Tibial artery (tissue), 4 donors: ENCODE data around the gene STARD3.

Source experiments
- DNase-seq, 2 donors: peaks; one replicate each; pipeline ENCODE4 v3.0.0-alpha.2; 2019
- H3K27ac ChIP-seq, 2 donors: fragments of 200-600 bp; sonication (generic) in 1 of 2; 1 replicate in 1 of 2; 2 replicates in 1 of 2; pipeline ENCODE4 v1.5.1; 2018 to 2019; ENCODE audit warnings: mild to moderate bottlenecking in 1 of 2
- H3K27me3 ChIP-seq, 2 donors: fragments of 200-600 bp; sonication (generic) in 1 of 2; one replicate each; pipeline versions ENCODE4 v1.5.1 to v1.6.0; 2016 to 2019
- H3K36me3 ChIP-seq, 3 donors: fragments of 200-600 bp; sonication (generic) in 2 of 3; one replicate each; pipeline ENCODE4 v1.5.1; 2016 to 2019; ENCODE audit warnings: mild to moderate bottlenecking in 2 of 3
- H3K4me1 ChIP-seq, 4 donors: fragments of 200-600 bp; sonication (generic) in 2 of 4; 1 replicate in 3 of 4; 2 replicates in 1 of 4; pipeline ENCODE4 v1.5.1; 2016 to 2019
- H3K4me3 ChIP-seq, 2 donors: fragments of 200-600 bp; sonication (generic) in 1 of 2; 1 replicate in 1 of 2; 2 replicates in 1 of 2; pipeline ENCODE4 v1.5.1; 2018 to 2019; ENCODE audit warnings: mild to moderate bottlenecking in 2 of 2
- H3K9me3 ChIP-seq, 3 donors: fragments of 200-600 bp; sonication (generic) in 1 of 3; one replicate each; pipeline ENCODE4 v1.5.1; 2016 to 2019
- CTCF ChIP-seq, 2 experiments: fragments of 200-600 bp in 1 of 2; fragments of 450-650 bp in 1 of 2; IDR thresholded peaks; one replicate each; pipeline ENCODE4 v1.5.1; 2017 to 2019; ENCODE audit warnings: antibody characterized with exemption in 2 of 2, mild to moderate bottlenecking in 1 of 2, moderate library complexity in 1 of 2
- intact Hi-C: fragments of 100-400 bp; cut with DNase I; formaldehyde crosslinking; loops from one replicate; pipeline ENCODE4 v1.15.0; 2023; ENCODE audit warnings: low total_unique reads

The STARD3 gene

GRCh38 chr17:39634384-39634871, 2.5 kb upstream of the STARD3 start:
- intact Hi-C loops, result no loop called here
- Histone ChIP-seq H3K4me1 (peaks cover 0 to 56% (median 23%) of the 10 kb centered on the region in 4 donors), H3K4me3 (no peak overlapping the region), H3K27me3 (peaks cover 0 to 38% of the 10 kb centered on the region in 2 donors), H3K9me3 (no peaks in the 10 kb centered on the region), H3K27ac (no peak overlapping the region), H3K36me3 (no peaks in the 10 kb centered on the region)
- no peak for DNase-seq
- TF ChIP-seq CTCF (IDR thresholded peaks at IDR 0.05), result peak; percentile 69 to 79

- no peak for DNase-seq
- intact Hi-C loops, result loop anchor here (5.0 kb wide), 1 partner anchor 37 kb away; no protein-coding TSS in a partner anchor
- no peak overlapping the region for H3K4me3 ChIP-seq
- TF ChIP-seq CTCF (IDR thresholded peaks at IDR 0.05), result no peak
- peaks cover 0 to 26% of the 10 kb centered on the region in 2 donors for H3K27me3 ChIP-seq
- H3K27ac ChIP-seq, result peak overlapping the region in 1 of 2 donors; percentile 90
- peaks cover 0 to 66% (median 28%) of the 10 kb centered on the region in 4 donors for H3K4me1 ChIP-seq
- no peaks in the 10 kb centered on the region for H3K9me3 ChIP-seq
- no peaks in the 10 kb centered on the region for H3K36me3 ChIP-seq
Measured at GRCh38 chr17:39635614-39636176, 1.2 kb upstream of the STARD3 start.

- no peak for DNase-seq
- H3K36me3 ChIP-seq, result no peaks in the 10 kb centered on the region
- H3K27me3 ChIP-seq, result peaks cover 0 to 17% of the 10 kb centered on the region in 2 donors
- no peaks in the 10 kb centered on the region for H3K9me3 ChIP-seq
- TF ChIP-seq CTCF (IDR thresholded peaks at IDR 0.05), result no peak
- peak overlapping the region; percentile 86 to 90 for H3K27ac ChIP-seq
- H3K4me1 ChIP-seq, result peaks cover 0 to 68% (median 28%) of the 10 kb centered on the region in 4 donors
- intact Hi-C loops, result loop anchor here (5.0 kb wide), 1 partner anchor 36 kb away; no protein-coding TSS in a partner anchor
- peak overlapping the region; percentile 74 to 89 for H3K4me3 ChIP-seq
Measured at GRCh38 chr17:39636587-39636926, 387 bp upstream of the STARD3 start.

- no peak for TF ChIP-seq CTCF (IDR thresholded peaks at IDR 0.05)
- peak overlapping the region; percentile 74 to 89 for H3K4me3 ChIP-seq
Measured at GRCh38 chr17:39638317-39638716, 1.4 kb downstream of the STARD3 start.

GRCh38 chr17:39639043-39639442, 2.1 kb downstream of the STARD3 start:
- H3K9me3 ChIP-seq, result no peaks in the 10 kb centered on the region
- no peak for DNase-seq
- no peaks in the 10 kb centered on the region for H3K27me3 ChIP-seq
- no peak overlapping the region for H3K4me3 ChIP-seq
- peaks cover 0 to 47% (median 31%) of the 10 kb centered on the region in 4 donors for H3K4me1 ChIP-seq
- no peak for TF ChIP-seq CTCF (IDR thresholded peaks at IDR 0.05)
- H3K27ac ChIP-seq, result no peak overlapping the region
- intact Hi-C loops, result loop anchor here (5.0 kb wide), 1 partner anchor 33 kb away; no protein-coding TSS in a partner anchor
- H3K36me3 ChIP-seq, result no peaks in the 10 kb centered on the region

More at GRCh38 chr17:39638317-39638716, 1.4 kb downstream of the STARD3 start:
- no peak for DNase-seq
- no peak overlapping the region for H3K27ac ChIP-seq
- no peaks in the 10 kb centered on the region for H3K9me3 ChIP-seq
- H3K36me3 ChIP-seq, result no peaks in the 10 kb centered on the region
- no peaks in the 10 kb centered on the region for H3K27me3 ChIP-seq
- peaks cover 0 to 51% (median 30%) of the 10 kb centered on the region in 4 donors for H3K4me1 ChIP-seq
- intact Hi-C loops, result loop anchor here (5.0 kb wide), 1 partner anchor 34 kb away; no protein-coding TSS in a partner anchor
